ENCODE measurements around the gene GPR137. TPM values are rescaled to one million over a fixed set of nuclear protein-coding genes. Genes with fewer than 3 reads are reported as not detected.
A peak's percentile ranks its signal among the peaks of the same experiment; 100 is the strongest.
"Not testable (repeated sequence)": the region's sequence is repeated elsewhere in the genome, so short reads cannot be mapped to it uniquely, and the experiment has no call there.

Gene GPR137
- total and polyA plus RNA-seq, 2 donors from 2014 or later, result 44.0 to 48.4 TPM

DNA sequence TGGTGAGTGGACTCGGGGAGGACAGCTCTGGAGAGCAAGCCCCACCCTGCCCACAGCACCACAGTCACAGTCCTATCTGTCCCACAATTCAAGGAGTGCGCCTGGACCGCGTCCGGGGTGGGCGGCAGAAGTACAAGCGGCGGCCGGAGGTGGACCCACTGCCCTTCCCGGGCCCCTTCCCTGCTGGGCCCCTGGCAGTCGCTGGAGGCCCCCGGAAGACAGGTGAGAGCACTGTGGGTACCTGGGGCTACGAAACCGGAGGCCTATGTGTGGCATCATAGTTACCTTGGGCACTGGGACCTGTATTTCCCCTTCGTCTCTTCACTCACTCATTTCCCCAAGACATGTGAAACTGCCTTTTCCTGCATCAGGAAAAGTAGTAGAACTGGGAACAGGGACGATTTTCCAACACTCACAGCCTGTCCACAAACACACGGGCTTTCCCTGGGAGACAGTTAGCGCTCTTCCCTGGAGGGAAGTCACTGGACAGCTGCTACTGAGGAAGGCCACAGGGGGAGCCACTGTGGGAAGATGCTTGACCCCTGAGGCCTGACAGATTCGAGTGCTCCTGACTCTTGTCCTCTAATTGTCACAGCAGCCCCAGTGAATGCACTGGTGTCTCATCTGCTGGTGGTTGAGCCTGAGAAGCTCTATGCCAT is 28.6 kb downstream of the GPR137 start:
- DNase-seq (peak in 1 of 5 donors; percentile 35), FAIRE-seq (no peak)
- peaks cover 0 to 14% (median 9%) of the 10 kb centered on the region in 3 donors for H3K4me1 ChIP-seq (ENCODE audit: control insufficient read depth in 2 of 3, insufficient read depth in 2 of 3, low read depth in 1 of 3, low read length in 3 of 3)
- no peak overlapping the region for H3K9ac ChIP-seq (ENCODE audit: low read length in 3 of 3)
- no peak overlapping the region for H3K4me3 ChIP-seq (ENCODE audit: low read length in 3 of 3)
- H3K27me3 ChIP-seq (ENCODE audit: control insufficient read depth, insufficient read depth, low read length), result no peaks in the 10 kb centered on the region
- no peaks in the 10 kb centered on the region for H3K9me3 ChIP-seq (ENCODE audit: control insufficient read depth in 2 of 3, insufficient read depth in 1 of 3, low read length in 3 of 3)
- intact Hi-C loops (cut with DNase I), result no loop called here
- no peak overlapping the region for H3K27ac ChIP-seq (ENCODE audit: low read depth in 2 of 2, low read length in 2 of 2)
- H3K36me3 ChIP-seq (ENCODE audit: control insufficient read depth in 2 of 3, insufficient read depth in 3 of 3, low read length in 3 of 3), result peaks cover 0 to 8% (median 8%) of the 10 kb centered on the region in 3 donors
- TF ChIP-seq, protein P1, sequence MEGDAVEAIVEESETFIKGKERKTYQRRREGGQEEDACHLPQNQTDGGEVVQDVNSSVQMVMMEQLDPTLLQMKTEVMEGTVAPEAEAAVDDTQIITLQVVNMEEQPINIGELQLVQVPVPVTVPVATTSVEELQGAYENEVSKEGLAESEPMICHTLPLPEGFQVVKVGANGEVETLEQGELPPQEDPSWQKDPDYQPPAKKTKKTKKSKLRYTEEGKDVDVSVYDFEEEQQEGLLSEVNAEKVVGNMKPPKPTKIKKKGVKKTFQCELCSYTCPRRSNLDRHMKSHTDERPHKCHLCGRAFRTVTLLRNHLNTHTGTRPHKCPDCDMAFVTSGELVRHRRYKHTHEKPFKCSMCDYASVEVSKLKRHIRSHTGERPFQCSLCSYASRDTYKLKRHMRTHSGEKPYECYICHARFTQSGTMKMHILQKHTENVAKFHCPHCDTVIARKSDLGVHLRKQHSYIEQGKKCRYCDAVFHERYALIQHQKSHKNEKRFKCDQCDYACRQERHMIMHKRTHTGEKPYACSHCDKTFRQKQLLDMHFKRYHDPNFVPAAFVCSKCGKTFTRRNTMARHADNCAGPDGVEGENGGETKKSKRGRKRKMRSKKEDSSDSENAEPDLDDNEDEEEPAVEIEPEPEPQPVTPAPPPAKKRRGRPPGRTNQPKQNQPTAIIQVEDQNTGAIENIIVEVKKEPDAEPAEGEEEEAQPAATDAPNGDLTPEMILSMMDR (IDR thresholded peaks at IDR 0.05; ENCODE audit: borderline replicate concordance, extremely low read depth, insufficient read depth), result no peak

DNA sequence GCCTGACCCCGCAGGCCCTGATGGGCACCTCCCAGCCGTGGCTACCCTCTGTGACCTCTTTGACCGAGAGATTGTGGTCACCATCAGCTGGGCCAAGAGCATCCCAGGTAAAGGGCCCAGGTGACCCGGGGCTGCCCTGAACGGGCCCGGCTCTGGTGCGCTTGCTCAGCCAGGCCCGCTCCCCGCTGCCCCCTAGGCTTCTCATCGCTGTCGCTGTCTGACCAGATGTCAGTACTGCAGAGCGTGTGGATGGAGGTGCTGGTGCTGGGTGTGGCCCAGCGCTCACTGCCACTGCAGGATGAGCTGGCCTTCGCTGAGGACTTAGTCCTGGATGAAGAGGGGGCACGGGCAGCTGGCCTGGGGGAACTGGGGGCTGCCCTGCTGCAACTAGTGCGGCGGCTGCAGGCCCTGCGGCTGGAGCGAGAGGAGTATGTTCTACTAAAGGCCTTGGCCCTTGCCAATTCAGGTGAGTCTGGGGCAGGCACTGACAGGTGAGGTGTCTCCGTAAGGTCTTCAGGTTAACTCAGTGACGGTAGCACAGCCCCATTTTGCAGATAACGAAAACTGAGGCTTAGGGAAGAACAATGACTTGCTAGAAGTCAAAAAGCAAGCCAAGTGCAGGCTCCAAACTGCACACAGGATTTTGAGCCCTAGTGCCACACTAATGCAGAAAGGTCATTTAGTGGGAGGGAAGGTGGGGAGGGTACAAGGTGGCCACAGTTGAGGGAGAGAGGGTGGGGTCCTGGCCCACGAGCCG is 29.3 kb downstream of the GPR137 start:
- Histone ChIP-seq H3K36me3 (ENCODE audit: control insufficient read depth in 2 of 3, insufficient read depth in 3 of 3, low read length in 3 of 3) (peaks cover 0 to 10% (median 8%) of the 10 kb centered on the region in 3 donors), H3K4me3 (ENCODE audit: low read length in 3 of 3) (no peak overlapping the region), H3K27ac (ENCODE audit: low read depth in 2 of 2, low read length in 2 of 2) (no peak overlapping the region), H3K27me3 (ENCODE audit: control insufficient read depth, insufficient read depth, low read length) (no peaks in the 10 kb centered on the region), H3K9me3 (ENCODE audit: control insufficient read depth in 2 of 3, insufficient read depth in 1 of 3, low read length in 3 of 3) (no peaks in the 10 kb centered on the region), H3K9ac (ENCODE audit: low read length in 3 of 3) (no peak overlapping the region), H3K4me1 (ENCODE audit: control insufficient read depth in 2 of 3, insufficient read depth in 2 of 3, low read depth in 1 of 3, low read length in 3 of 3) (peaks cover 0 to 18% (median 11%) of the 10 kb centered on the region in 3 donors)
- FAIRE-seq (no peak), DNase-seq (no peak)
- intact Hi-C loops (cut with DNase I), result no loop called here
- TF ChIP-seq, protein P1 (IDR thresholded peaks at IDR 0.05; ENCODE audit: borderline replicate concordance, extremely low read depth, insufficient read depth), result no peak

DNA sequence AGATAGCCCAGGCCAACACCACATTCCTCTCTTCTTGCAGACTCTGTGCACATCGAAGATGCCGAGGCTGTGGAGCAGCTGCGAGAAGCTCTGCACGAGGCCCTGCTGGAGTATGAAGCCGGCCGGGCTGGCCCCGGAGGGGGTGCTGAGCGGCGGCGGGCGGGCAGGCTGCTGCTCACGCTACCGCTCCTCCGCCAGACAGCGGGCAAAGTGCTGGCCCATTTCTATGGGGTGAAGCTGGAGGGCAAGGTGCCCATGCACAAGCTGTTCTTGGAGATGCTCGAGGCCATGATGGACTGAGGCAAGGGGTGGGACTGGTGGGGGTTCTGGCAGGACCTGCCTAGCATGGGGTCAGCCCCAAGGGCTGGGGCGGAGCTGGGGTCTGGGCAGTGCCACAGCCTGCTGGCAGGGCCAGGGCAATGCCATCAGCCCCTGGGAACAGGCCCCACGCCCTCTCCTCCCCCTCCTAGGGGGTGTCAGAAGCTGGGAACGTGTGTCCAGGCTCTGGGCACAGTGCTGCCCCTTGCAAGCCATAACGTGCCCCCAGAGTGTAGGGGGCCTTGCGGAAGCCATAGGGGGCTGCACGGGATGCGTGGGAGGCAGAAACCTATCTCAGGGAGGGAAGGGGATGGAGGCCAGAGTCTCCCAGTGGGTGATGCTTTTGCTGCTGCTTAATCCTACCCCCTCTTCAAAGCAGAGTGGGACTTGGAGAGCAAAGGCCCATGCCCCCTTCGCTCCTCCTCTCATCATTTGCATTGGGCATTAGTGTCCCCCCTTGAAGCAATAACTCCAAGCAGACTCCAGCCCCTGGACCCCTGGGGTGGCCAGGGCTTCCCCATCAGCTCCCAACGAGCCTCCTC is 30.2 kb downstream of the GPR137 start:
- Histone ChIP-seq H3K4me1 (ENCODE audit: control insufficient read depth in 2 of 3, insufficient read depth in 2 of 3, low read depth in 1 of 3, low read length in 3 of 3) (peaks cover 0 to 16% (median 9%) of the 10 kb centered on the region in 3 donors), H3K36me3 (ENCODE audit: control insufficient read depth in 2 of 3, insufficient read depth in 3 of 3, low read length in 3 of 3) (peaks cover 0 to 10% (median 8%) of the 10 kb centered on the region in 3 donors), H3K4me3 (ENCODE audit: low read length in 3 of 3) (peak overlapping the region in 1 of 3 donors; percentile 92)
- H3K27ac ChIP-seq (ENCODE audit: low read depth in 2 of 2, low read length in 2 of 2); H3K9ac ChIP-seq (ENCODE audit: low read length in 3 of 3); DNase-seq; H3K9me3 ChIP-seq (ENCODE audit: control insufficient read depth in 2 of 3, insufficient read depth in 1 of 3, low read length in 3 of 3); intact Hi-C loops (cut with DNase I); FAIRE-seq; H3K27me3 ChIP-seq (ENCODE audit: control insufficient read depth, insufficient read depth, low read length): not testable (repeated sequence)

All from kidney (tissue), 14 donors.